HEK293 (cell line): Measurements from ENCODE around the gene LRRK1.

ENCODE experiments used
- CTCF ChIA-PET: fragments of 350-600 bp; formaldehyde crosslinking; extraction: SDS; loops from one replicate; lab custom pipeline; 2021; ENCODE audit warnings: antibody characterized with exemption; lab: Yijun Ruan, JAX
- POLR2A ChIA-PET: fragments of 300-600 bp; formaldehyde crosslinking; extraction: SDS; loops from one replicate; lab custom pipeline; 2020; ENCODE audit warnings: antibody characterized with exemption, inconsistent platforms; lab: Yijun Ruan, JAX
- H3K27ac ChIP-seq: fragments of 200-500 bp; sonication (Bioruptor generic); 2 replicates; pipeline ENCODE4 v1.5.1; 2014; ENCODE audit warnings: low read depth, low read length, control low read depth, inconsistent platforms; ENCODE audit errors: extremely low read depth
- H3K36me3 ChIP-seq, 2 experiments: fragments of 200-500 bp in 1 of 2; sonication (Bioruptor generic) in 1 of 2; 1 replicate in 1 of 2; 2 replicates in 1 of 2; pipeline ENCODE4 v1.5.1; 2014 to 2017; ENCODE audit warnings: inconsistent platforms in 2 of 2, low read length in 2 of 2; ENCODE audit not compliant: control insufficient read depth in 2 of 2, insufficient read depth in 1 of 2
- H3K4me1 ChIP-seq: fragments of 200-500 bp; sonication (Bioruptor generic); 2 replicates; pipeline ENCODE4 v1.5.1; 2014; ENCODE audit warnings: mild to moderate bottlenecking, low read length, inconsistent platforms; ENCODE audit not compliant: control insufficient read depth, insufficient read depth
- H3K4me3 ChIP-seq: 2 replicates; pipeline ENCODE4 v1.5.1; 2011; ENCODE audit warnings: low read depth, mild to moderate bottlenecking, control low read depth, low read length, moderate library complexity
- H3K9me3 ChIP-seq: fragments of 200-500 bp; sonication (Bioruptor generic); 2 replicates; pipeline ENCODE4 v1.5.1; 2014; ENCODE audit warnings: low read depth, low read length, inconsistent platforms; ENCODE audit not compliant: control insufficient read depth, insufficient read depth
- BCL11B ChIP-seq: fragments of 450-650 bp; formaldehyde crosslinking; IDR thresholded peaks from 2 replicates; pipeline ENCODE4 v1.5.1; 2016; ENCODE audit warnings: low read depth, missing biosample characterization, missing genetic modification characterization
- GFI1B ChIP-seq: fragments of 450-650 bp; formaldehyde crosslinking; IDR thresholded peaks from 2 replicates; pipeline ENCODE4 v1.5.1; 2016; ENCODE audit warnings: missing biosample characterization, missing genetic modification characterization
- KLF8 ChIP-seq: fragments of 450-650 bp; formaldehyde crosslinking; IDR thresholded peaks from 2 replicates; pipeline ENCODE4 v1.5.1; 2016; ENCODE audit warnings: missing biosample characterization, missing genetic modification characterization
- MZF1 ChIP-seq: fragments of 450-650 bp; formaldehyde crosslinking; IDR thresholded peaks from 2 replicates; pipeline ENCODE4 v1.5.1; 2017; ENCODE audit warnings: missing biosample characterization, missing genetic modification characterization, borderline replicate concordance
- SETDB1 ChIP-seq: IDR thresholded peaks from one replicate; pipeline ENCODE4 v1.6.1; 2017; ENCODE audit warnings: mild to moderate bottlenecking, low read length, moderate library complexity, mixed read lengths; ENCODE audit not compliant: insufficient read length
- SP7 ChIP-seq: fragments of 450-650 bp; formaldehyde crosslinking; IDR thresholded peaks from 2 replicates; pipeline ENCODE4 v1.5.1; 2016; ENCODE audit warnings: missing biosample characterization, missing genetic modification characterization
- WT1 ChIP-seq: fragments of 450-650 bp; formaldehyde crosslinking; IDR thresholded peaks from 2 replicates; pipeline ENCODE4 v1.5.1; 2016; ENCODE audit warnings: missing biosample characterization, missing genetic modification characterization
- ZBTB8A ChIP-seq: fragments of 450-650 bp; formaldehyde crosslinking; IDR thresholded peaks from 2 replicates; pipeline ENCODE4 v1.5.1; 2016; ENCODE audit warnings: missing biosample characterization, missing genetic modification characterization
- ZEB2 ChIP-seq: fragments of 450-650 bp; formaldehyde crosslinking; IDR thresholded peaks from 2 replicates; pipeline ENCODE4 v1.5.1; 2016; ENCODE audit warnings: missing biosample characterization, missing genetic modification characterization
- ZFP3 ChIP-seq: fragments of 450-650 bp; formaldehyde crosslinking; IDR thresholded peaks from 2 replicates; pipeline ENCODE4 v1.5.1; 2016; ENCODE audit warnings: low read depth, missing biosample characterization, missing genetic modification characterization
- ZIC2 ChIP-seq: fragments of 450-650 bp; formaldehyde crosslinking; IDR thresholded peaks from 2 replicates; pipeline ENCODE4 v1.5.1; 2016; ENCODE audit warnings: missing biosample characterization, missing genetic modification characterization
- ZNF175 ChIP-seq: fragments of 450-650 bp; formaldehyde crosslinking; IDR thresholded peaks from 2 replicates; pipeline ENCODE4 v1.5.1; 2016; ENCODE audit warnings: missing biosample characterization, missing genetic modification characterization
- ZNF214 ChIP-seq: fragments of 450-650 bp; formaldehyde crosslinking; IDR thresholded peaks from 2 replicates; pipeline ENCODE4 v1.5.1; 2017; ENCODE audit warnings: missing biosample characterization, mild to moderate bottlenecking, missing genetic modification characterization, borderline replicate concordance
- ZNF223 ChIP-seq: fragments of 450-650 bp; formaldehyde crosslinking; IDR thresholded peaks from 2 replicates; pipeline ENCODE4 v1.5.1; 2016; ENCODE audit warnings: missing biosample characterization, missing genetic modification characterization
- ZNF266 ChIP-seq: fragments of 450-650 bp; formaldehyde crosslinking; IDR thresholded peaks from 2 replicates; pipeline ENCODE4 v1.5.1; 2016; ENCODE audit warnings: missing biosample characterization, missing genetic modification characterization, low read depth
- ZNF335 ChIP-seq: fragments of 450-650 bp; formaldehyde crosslinking; conservative IDR thresholded peaks from 2 replicates; pipeline ENCODE4 v1.5.1; 2016; ENCODE audit warnings: missing biosample characterization, missing genetic modification characterization
- ZNF473 ChIP-seq: fragments of 450-650 bp; formaldehyde crosslinking; IDR thresholded peaks from 2 replicates; pipeline ENCODE4 v1.5.1; 2017; ENCODE audit warnings: missing biosample characterization, missing genetic modification characterization
- ZNF530 ChIP-seq: fragments of 450-650 bp; formaldehyde crosslinking; IDR thresholded peaks from 2 replicates; pipeline ENCODE4 v1.5.1; 2016; ENCODE audit warnings: low read depth, missing biosample characterization, missing genetic modification characterization
- ZNF558 ChIP-seq: fragments of 450-650 bp; formaldehyde crosslinking; IDR thresholded peaks from 2 replicates; pipeline ENCODE4 v1.5.1; 2016; ENCODE audit warnings: missing biosample characterization, missing genetic modification characterization
- ZNF658 ChIP-seq: fragments of 450-650 bp; formaldehyde crosslinking; IDR thresholded peaks from 2 replicates; pipeline ENCODE4; 2016; ENCODE audit warnings: missing biosample characterization, missing genetic modification characterization
- ZNF837 ChIP-seq: fragments of 450-650 bp; formaldehyde crosslinking; IDR thresholded peaks from 2 replicates; pipeline ENCODE4 v1.5.1; 2016; ENCODE audit warnings: missing biosample characterization, missing genetic modification characterization
- TF ChIP-seq, protein P1 (sequence below): fragments of 450-650 bp; IDR thresholded peaks from 2 replicates; pipeline ENCODE4 v1.5.1; 2018; ENCODE audit warnings: missing biosample characterization, missing genetic modification characterization

The LRRK1 gene

DNA sequence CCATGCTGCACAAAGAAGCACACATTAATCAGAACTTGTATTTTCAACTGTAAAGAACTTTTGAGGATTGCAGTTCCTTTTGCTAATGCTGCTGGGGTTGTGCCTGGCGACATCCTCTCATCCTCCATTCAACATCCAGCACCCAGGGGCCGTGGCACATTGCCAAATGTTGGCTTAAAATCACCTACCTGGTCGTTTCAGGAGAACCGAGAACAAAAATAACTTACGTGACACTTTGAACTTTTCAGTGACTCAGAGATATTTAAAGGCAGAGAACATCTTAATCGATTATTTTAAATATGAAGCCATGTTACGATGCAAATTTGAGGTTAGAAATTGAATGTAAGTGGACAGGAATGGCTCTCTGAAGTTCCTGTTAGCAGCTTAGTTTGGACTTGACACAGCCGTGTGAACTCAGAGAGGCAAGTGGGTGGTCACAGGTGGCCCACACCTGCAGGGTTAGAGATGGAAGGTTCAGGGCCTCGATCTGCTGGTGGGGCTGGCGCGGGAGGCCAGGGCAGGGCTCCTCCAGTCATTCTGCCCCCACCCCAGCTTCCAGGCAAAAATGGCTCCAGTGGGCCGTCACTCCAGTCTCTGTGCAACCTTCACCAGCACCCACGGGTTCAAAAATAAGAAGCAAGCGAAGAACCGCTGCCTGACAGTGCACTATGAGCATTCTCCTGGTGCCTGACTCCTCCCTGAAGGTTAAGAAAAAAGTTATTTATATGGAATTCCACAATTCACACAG, 12.2 kb downstream of the LRRK1 start:
- no peak overlapping the region for H3K27ac ChIP-seq
- no peak overlapping the region for H3K4me3 ChIP-seq
- no peaks in the 10 kb centered on the region for H3K9me3 ChIP-seq
- no peaks in the 10 kb centered on the region for H3K36me3 ChIP-seq
- CTCF ChIA-PET = interaction anchor here (0.9 to 1.5 kb wide), 2 partner anchors 13 to 77 kb away, joined by 5 read pairs; no protein-coding TSS in a partner anchor
- TF ChIP-seq ZEB2 (tag by site-specific recombination) (no peak), ZNF214 (tag by site-specific recombination) (no peak), ZIC2 (no peak), ZBTB8A (tag by site-specific recombination) (no peak), ZNF223 (tag by site-specific recombination) (no peak), ZFP3 (tag by site-specific recombination) (no peak), ZNF837 (tag by site-specific recombination) (no peak), ZNF175 (tag by site-specific recombination) (no peak), GFI1B (tag by site-specific recombination) (no peak), ZNF558 (tag by site-specific recombination) (no peak), MZF1 (tag by site-specific recombination) (no peak)
- TF ChIP-seq, protein P1, sequence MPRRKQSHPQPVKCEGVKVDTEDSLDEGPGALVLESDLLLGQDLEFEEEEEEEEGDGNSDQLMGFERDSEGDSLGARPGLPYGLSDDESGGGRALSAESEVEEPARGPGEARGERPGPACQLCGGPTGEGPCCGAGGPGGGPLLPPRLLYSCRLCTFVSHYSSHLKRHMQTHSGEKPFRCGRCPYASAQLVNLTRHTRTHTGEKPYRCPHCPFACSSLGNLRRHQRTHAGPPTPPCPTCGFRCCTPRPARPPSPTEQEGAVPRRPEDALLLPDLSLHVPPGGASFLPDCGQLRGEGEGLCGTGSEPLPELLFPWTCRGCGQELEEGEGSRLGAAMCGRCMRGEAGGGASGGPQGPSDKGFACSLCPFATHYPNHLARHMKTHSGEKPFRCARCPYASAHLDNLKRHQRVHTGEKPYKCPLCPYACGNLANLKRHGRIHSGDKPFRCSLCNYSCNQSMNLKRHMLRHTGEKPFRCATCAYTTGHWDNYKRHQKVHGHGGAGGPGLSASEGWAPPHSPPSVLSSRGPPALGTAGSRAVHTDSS (tag by site-specific recombination) = no peak
- TF ChIP-seq, all 188 proteins: peak for 0
- POLR2A ChIA-PET = no interaction called here
- H3K4me1 ChIP-seq = no peaks in the 10 kb centered on the region

GRCh38 chr15:100932676-100933348, 13.7 kb downstream of the LRRK1 start:
- Histone ChIP-seq H3K4me1 (no peaks in the 10 kb centered on the region), H3K36me3 (no peaks in the 10 kb centered on the region), H3K4me3 (no peak overlapping the region)
- TF ChIP-seq BCL11B (tag by site-specific recombination) = no peak
- TF ChIP-seq ZNF530 (tag by site-specific recombination) = no peak
- TF ChIP-seq ZNF658 (tag by site-specific recombination) = no peak
- no peak for TF ChIP-seq WT1 (tag by site-specific recombination)
- TF ChIP-seq ZNF266 = no peak
- no peak for TF ChIP-seq SETDB1
- no peak for TF ChIP-seq KLF8 (tag by site-specific recombination)
- TF ChIP-seq, all 188 proteins: peak for 0
- ChIA-PET POLR2A (no interaction called here), CTCF (interaction anchor here (0.9 kb wide), 1 partner anchor 76 kb away, joined by 3 read pairs; no protein-coding TSS in a partner anchor)
- Histone ChIP-seq H3K27ac (no peak overlapping the region), H3K9me3 (no peaks in the 10 kb centered on the region)

- ChIA-PET CTCF (interaction anchor here (0.6 kb wide), 2 partner anchors 74 to 80 kb away, joined by 4 to 6 read pairs; no protein-coding TSS in a partner anchor), POLR2A (interaction anchor here (0.7 kb wide), 1 partner anchor 14 kb away, joined by 4 read pairs; no protein-coding TSS in a partner anchor)
- no peak overlapping the region for H3K4me3 ChIP-seq
- no peaks in the 10 kb centered on the region for H3K4me1 ChIP-seq
- H3K36me3 ChIP-seq = no peaks in the 10 kb centered on the region
- H3K27ac ChIP-seq = no peak overlapping the region
- no peaks in the 10 kb centered on the region for H3K9me3 ChIP-seq
- TF ChIP-seq SP7 (tag by site-specific recombination) (no peak), ZNF335 (tag by site-specific recombination) (no peak), ZNF473 (tag by site-specific recombination) (no peak)
Observed at GRCh38 chr15:100934166-100934565, 15.0 kb downstream of the LRRK1 start.
